Natural killer cell (primary cell): Measurements from ENCODE around the gene FHOD3. TPM values are rescaled to one million over a fixed set of nuclear protein-coding genes. Genes with fewer than 3 reads are reported as not detected.

ENCODE experiments used
- ATAC-seq, 3 donors: fragments of 150-1000 bp in 2 of 3; fragments of 200-7000 bp in 1 of 3; cut with Tn5 transposase; 1 replicate in 1 of 3; 2 replicates in 2 of 3; pipeline ENCODE4 v1.10.0; 2021; ENCODE audit warnings: mild to moderate bottlenecking in 2 of 3, moderate library complexity in 2 of 3
- DNase-seq, 2 donors: peaks; one replicate each; pipeline versions ENCODE4 v3.0.0 to v3.0.0-alpha.2; 2013 to 2021; ENCODE audit warnings: mixed read lengths in 1 of 2
- H3K27ac ChIP-seq: one replicate; pipeline ENCODE4 v1.5.1; 2013; ENCODE audit warnings: mild to moderate bottlenecking, low read length
- H3K27me3 ChIP-seq: one replicate; pipeline ENCODE4 v1.6.1; 2013; ENCODE audit warnings: low read length; ENCODE audit not compliant: control insufficient read depth, insufficient read depth
- H3K36me3 ChIP-seq: one replicate; pipeline ENCODE4 v1.6.1; 2013; ENCODE audit warnings: low read length; ENCODE audit not compliant: control insufficient read depth, insufficient read depth
- H3K4me1 ChIP-seq: one replicate; pipeline ENCODE4 v1.6.1; 2013; ENCODE audit warnings: low read length; ENCODE audit not compliant: control insufficient read depth, insufficient read depth
- H3K4me3 ChIP-seq: one replicate; pipeline ENCODE4 v1.5.1; 2013; ENCODE audit warnings: low read length
- H3K9me3 ChIP-seq: one replicate; pipeline ENCODE4 v1.6.1; 2013; ENCODE audit warnings: low read length; ENCODE audit not compliant: control insufficient read depth, insufficient read depth
- H3K27ac Mint-ChIP-seq, 2 donors: one replicate each; pipeline ENCODE4 v1.8.0; 2022; ENCODE audit warnings: mild to moderate bottlenecking in 2 of 2, mixed read lengths in 2 of 2, moderate library complexity in 1 of 2
- H3K27me3 Mint-ChIP-seq, 2 donors: one replicate each; pipeline ENCODE4 v1.8.0; 2022; ENCODE audit warnings: low read depth in 2 of 2, mixed read lengths in 2 of 2
- H3K36me3 Mint-ChIP-seq: one replicate; pipeline ENCODE4 v1.8.0; 2022; ENCODE audit warnings: mixed read lengths
- H3K4me1 Mint-ChIP-seq, 2 donors: one replicate each; pipeline ENCODE4 v1.8.0; 2022; ENCODE audit warnings: mixed read lengths in 2 of 2
- H3K4me3 Mint-ChIP-seq: one replicate; pipeline ENCODE4 v1.8.0; 2022; ENCODE audit warnings: mild to moderate bottlenecking, moderate library complexity, mixed read lengths
- H3K9me3 Mint-ChIP-seq, 2 donors: one replicate each; pipeline ENCODE4 v1.8.0; 2022; ENCODE audit warnings: mixed read lengths in 2 of 2
- CTCF ChIP-seq: fragments of 200-600 bp; IDR thresholded peaks from one replicate; pipeline ENCODE4 v1.8.0; 2022; ENCODE audit warnings: antibody characterized with exemption
- WGBS: methylation state at CpG from one replicate; pipeline ENCODE4 v1.1.7; 2013; ENCODE audit warnings: missing lambda C conversion rate; ENCODE audit not compliant: insufficient coverage; 5-methylcytosine and 5-hydroxymethylcytosine counted together
- intact Hi-C: fragments of 100-400 bp; cut with micrococcal nuclease; formaldehyde crosslinking; loops from one replicate; pipeline ENCODE4 v1.14.2; 2022
- total RNA-seq, 4 donors: library from RNA; stranded (reverse); fragments of 120-200 nt in 1 of 4; gene quantifications; one replicate each; pipeline versions ENCODE4 v1.2.3 to v1.2.4, GENCODE V29; 2013 to 2022

Gene FHOD3
- total RNA-seq, 3 donors from 2014 or later (not counting 1 experiment from before 2014, with no cell fraction given): not detected

- H3K27ac ChIP-seq: no peak overlapping the region
- no peak overlapping the region for H3K4me3 Mint-ChIP-seq
- no peak for TF ChIP-seq CTCF
- ATAC-seq (no peak), DNase-seq (no peak)
- H3K9me3 Mint-ChIP-seq: no peaks in the 10 kb centered on the region
- no peaks in the 10 kb centered on the region for H3K4me1 Mint-ChIP-seq
- no peaks in the 10 kb centered on the region for H3K27me3 ChIP-seq
- no peak overlapping the region for H3K27ac Mint-ChIP-seq
- no peaks in the 10 kb centered on the region for H3K36me3 ChIP-seq
- no peaks in the 10 kb centered on the region for H3K9me3 ChIP-seq
- 84% methylated on average over 4 of the region's 6 CpGs for WGBS
- H3K27me3 Mint-ChIP-seq: peaks cover 4 to 14% of the 10 kb centered on the region in 2 donors
- intact Hi-C loops: no loop called here
- H3K36me3 Mint-ChIP-seq: no peaks in the 10 kb centered on the region
- no peaks in the 10 kb centered on the region for H3K4me1 ChIP-seq
- H3K4me3 ChIP-seq: no peak overlapping the region
These were observed 413.7 kb downstream of the FHOD3 start for GRCh38 chr18:36711014-36711725.

GRCh38 chr18:36711813-36712444 lies 414.4 kb downstream of the FHOD3 start:
- DNase-seq (no peak), ATAC-seq (no peak)
- Histone ChIP-seq H3K27me3 (no peaks in the 10 kb centered on the region), H3K36me3 (no peaks in the 10 kb centered on the region), H3K4me3 (no peak overlapping the region), H3K9me3 (no peaks in the 10 kb centered on the region), H3K4me1 (no peaks in the 10 kb centered on the region), H3K27ac (no peak overlapping the region)
- no peak for TF ChIP-seq CTCF
- Mint-ChIP-seq H3K36me3 (no peaks in the 10 kb centered on the region), H3K4me3 (no peak overlapping the region), H3K4me1 (no peaks in the 10 kb centered on the region), H3K9me3 (no peaks in the 10 kb centered on the region), H3K27ac (no peak overlapping the region), H3K27me3 (peaks cover 4 to 14% of the 10 kb centered on the region in 2 donors)
- 65% methylated on average over 4 of the region's 6 CpGs for WGBS
- intact Hi-C loops: no loop called here

GRCh38 chr18:36714476-36714875 lies 417.0 kb downstream of the FHOD3 start:
- H3K4me1 ChIP-seq: no peaks in the 10 kb centered on the region

More at GRCh38 chr18:36714476-36714875, 417.0 kb downstream of the FHOD3 start:
- DNase-seq: no peak
- Mint-ChIP-seq H3K27me3 (peaks cover 4 to 14% of the 10 kb centered on the region in 2 donors), H3K9me3 (no peaks in the 10 kb centered on the region), H3K4me1 (no peaks in the 10 kb centered on the region), H3K27ac (no peak overlapping the region), H3K36me3 (no peaks in the 10 kb centered on the region), H3K4me3 (no peak overlapping the region)
- intact Hi-C loops: no loop called here
- no peaks in the 10 kb centered on the region for H3K9me3 ChIP-seq
- no peak overlapping the region for H3K27ac ChIP-seq
- no peak for ATAC-seq
- H3K27me3 ChIP-seq: no peaks in the 10 kb centered on the region
- WGBS: 100% methylated on average over 3 of the region's 3 CpGs
- H3K4me3 ChIP-seq: no peak overlapping the region
- no peaks in the 10 kb centered on the region for H3K36me3 ChIP-seq
- TF ChIP-seq CTCF: no peak
